Duodenal mucosa (tissue), 2 donors: ENCODE measurements around the gene TSNAX.
"Not testable (repeated sequence)": the region's sequence is repeated elsewhere in the genome, so short reads cannot be mapped to it uniquely, and the experiment has no call there.

Experiments used
- H3K27ac ChIP-seq: one replicate; pipeline ENCODE4 v1.7.0; 2013; ENCODE audit warnings: low read depth, low read length
- H3K27me3 ChIP-seq, 2 donors: one replicate each; pipeline ENCODE4 v1.7.0; 2013; ENCODE audit warnings: low read length in 2 of 2, control low read depth in 1 of 2; ENCODE audit not compliant: insufficient read depth in 2 of 2, control insufficient read depth in 1 of 2
- H3K36me3 ChIP-seq, 2 donors: one replicate each; pipeline ENCODE4 v1.7.0; 2013; ENCODE audit warnings: low read length in 2 of 2, control low read depth in 1 of 2; ENCODE audit not compliant: insufficient read depth in 2 of 2, control insufficient read depth in 1 of 2
- H3K4me1 ChIP-seq, 2 donors: one replicate each; pipeline ENCODE4 v1.7.0; 2013; ENCODE audit warnings: low read length in 2 of 2, control low read depth in 1 of 2; ENCODE audit not compliant: insufficient read depth in 2 of 2, control insufficient read depth in 1 of 2
- H3K4me3 ChIP-seq, 2 donors: one replicate each; pipeline ENCODE4 v1.7.0; 2013; ENCODE audit warnings: low read length in 2 of 2, low read depth in 1 of 2
- H3K9ac ChIP-seq, 2 donors: one replicate each; pipeline ENCODE4 v1.7.0; 2013; ENCODE audit warnings: low read length in 2 of 2, low read depth in 1 of 2
- H3K9me3 ChIP-seq, 2 donors: one replicate each; pipeline ENCODE4 v1.7.0; 2013; ENCODE audit warnings: low read length in 2 of 2, control low read depth in 1 of 2; ENCODE audit not compliant: control insufficient read depth in 1 of 2

Gene TSNAX

DNA sequence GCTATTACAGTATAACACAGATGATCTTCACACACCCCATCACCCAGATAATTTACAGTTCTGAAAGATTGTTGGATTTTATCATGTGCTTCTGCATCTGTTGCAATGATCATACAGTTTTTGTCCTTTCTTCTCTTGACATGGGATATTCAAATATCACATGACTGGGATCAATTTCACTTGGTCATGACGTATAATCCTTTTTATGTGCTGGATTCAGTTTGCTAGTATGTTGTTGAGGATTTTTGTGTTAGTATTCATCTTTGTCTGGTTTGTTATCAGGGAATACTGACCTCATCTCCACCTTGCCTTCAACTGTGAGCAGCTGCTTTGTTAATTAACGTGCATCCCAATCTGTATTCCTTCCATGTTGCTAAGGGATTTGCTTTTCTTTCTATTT lies 53.4 kb downstream of the TSNAX start:
- Histone ChIP-seq H3K9ac (no peak overlapping the region), H3K36me3 (no peaks in the 10 kb centered on the region), H3K27ac (no peak overlapping the region), H3K27me3 (no peaks in the 10 kb centered on the region), H3K4me3 (no peak overlapping the region), H3K9me3 (no peaks in the 10 kb centered on the region), H3K4me1 (no peaks in the 10 kb centered on the region)

DNA sequence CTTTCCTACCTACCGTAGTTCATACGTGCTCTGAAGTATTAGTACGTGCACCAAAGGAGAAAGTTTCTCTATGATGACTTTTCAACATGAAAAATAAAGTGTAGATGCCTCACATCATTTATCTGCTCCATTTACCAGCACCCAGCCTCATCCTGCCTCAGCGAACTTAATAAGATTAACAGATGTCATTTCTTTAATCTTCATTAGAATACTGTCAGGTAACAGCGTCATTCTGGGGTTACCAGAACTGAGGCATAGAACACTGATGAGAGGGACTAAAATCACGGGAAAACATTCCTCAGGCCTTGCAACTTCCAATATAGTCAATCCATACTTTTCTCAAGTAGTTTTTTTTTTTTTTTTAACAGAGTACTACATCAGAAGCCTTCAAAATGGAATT lies 54.9 kb downstream of the TSNAX start:
- no peaks in the 10 kb centered on the region for H3K4me1 ChIP-seq
- no peaks in the 10 kb centered on the region for H3K27me3 ChIP-seq
- no peak overlapping the region for H3K27ac ChIP-seq
- H3K36me3 ChIP-seq = no peaks in the 10 kb centered on the region
- H3K9me3 ChIP-seq = no peaks in the 10 kb centered on the region
- no peak overlapping the region for H3K9ac ChIP-seq
- H3K4me3 ChIP-seq = no peak overlapping the region

DNA sequence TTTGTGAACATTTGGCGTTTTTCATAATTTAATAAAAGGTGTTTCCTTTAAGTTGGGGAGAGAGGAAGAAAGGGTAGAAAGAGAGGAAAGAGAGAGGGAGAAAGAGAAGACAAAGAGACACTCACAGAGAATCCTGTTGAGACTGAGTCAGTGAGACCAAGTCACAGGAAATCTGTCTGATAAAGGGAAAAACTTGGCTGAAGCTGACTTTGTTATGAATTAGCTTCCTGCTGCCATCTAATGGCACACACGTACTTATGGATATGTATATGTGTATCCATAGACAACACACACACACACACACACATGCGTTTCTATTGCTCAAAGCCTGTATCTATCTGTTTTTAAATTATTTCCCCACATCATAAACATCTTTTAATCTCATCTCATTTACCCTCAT lies 55.6 kb downstream of the TSNAX start:
- Histone ChIP-seq H3K4me1 (no peaks in the 10 kb centered on the region), H3K9ac (no peak overlapping the region), H3K36me3 (no peaks in the 10 kb centered on the region), H3K27ac (no peak overlapping the region), H3K4me3 (no peak overlapping the region), H3K9me3 (no peaks in the 10 kb centered on the region), H3K27me3 (no peaks in the 10 kb centered on the region)

DNA sequence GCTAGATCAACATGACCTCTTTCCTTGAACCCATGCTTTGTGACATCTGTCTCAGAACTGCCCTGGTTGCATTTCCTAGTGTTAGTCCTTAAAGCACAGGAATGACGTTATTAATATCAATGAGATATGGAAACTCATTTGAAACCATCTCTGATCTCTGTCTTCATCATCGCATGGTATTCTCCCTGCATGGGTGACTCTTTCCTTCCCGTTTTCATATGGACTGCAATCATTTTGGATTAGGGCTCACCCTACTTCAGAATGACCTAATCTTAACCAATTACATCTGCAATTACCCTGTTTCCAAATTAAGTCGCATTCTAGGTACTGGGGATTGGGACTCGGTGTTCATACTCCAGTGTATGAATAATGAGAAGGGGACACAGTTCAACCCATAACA lies 56.5 kb downstream of the TSNAX start:
- H3K9me3 ChIP-seq = no peaks in the 10 kb centered on the region
- no peaks in the 10 kb centered on the region for H3K36me3 ChIP-seq
- H3K27me3 ChIP-seq = no peaks in the 10 kb centered on the region
- no peak overlapping the region for H3K27ac ChIP-seq
- no peaks in the 10 kb centered on the region for H3K4me1 ChIP-seq
- no peak overlapping the region for H3K9ac ChIP-seq
- no peak overlapping the region for H3K4me3 ChIP-seq

DNA sequence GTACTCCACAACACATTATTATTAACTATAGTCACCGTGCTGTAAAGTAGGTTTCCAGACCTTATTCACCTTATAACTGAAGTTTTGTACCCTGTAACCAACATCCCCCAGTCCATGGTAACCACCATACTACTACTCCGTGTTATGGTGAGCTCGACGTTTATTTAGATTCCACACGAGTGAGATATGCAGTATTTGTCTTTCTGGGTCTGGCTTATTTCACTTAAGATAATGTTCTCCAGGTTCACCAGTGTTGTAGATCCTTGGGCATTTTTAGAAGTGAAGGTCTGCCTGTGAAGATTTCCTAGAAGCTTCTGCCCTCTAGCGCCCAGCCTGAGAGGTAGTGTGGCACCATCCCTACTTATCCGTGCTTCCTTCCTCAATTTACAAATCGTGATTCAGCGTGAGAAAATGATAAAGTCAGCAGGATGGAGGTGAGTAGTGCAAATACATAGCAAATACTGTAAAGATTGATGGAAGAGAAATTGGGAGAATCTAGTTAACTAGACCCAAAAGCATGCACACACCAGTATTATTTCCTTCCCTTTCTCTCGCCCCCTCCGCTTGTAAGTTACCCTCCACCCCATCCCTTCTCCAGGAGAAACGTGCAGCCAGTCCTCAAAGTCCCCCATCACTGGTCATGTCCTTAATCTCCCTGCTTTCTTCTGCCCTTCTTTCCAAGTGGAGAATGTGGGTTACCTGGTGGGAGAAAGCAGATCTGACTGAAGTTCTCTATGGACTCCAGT lies 62.2 kb downstream of the TSNAX start:
- Histone ChIP-seq H3K36me3 (no peaks in the 10 kb centered on the region), H3K9ac (no peak overlapping the region), H3K9me3 (no peaks in the 10 kb centered on the region), H3K27me3 (no peaks in the 10 kb centered on the region), H3K4me1 (no peaks in the 10 kb centered on the region), H3K4me3 (no peak overlapping the region), H3K27ac (no peak overlapping the region)

DNA sequence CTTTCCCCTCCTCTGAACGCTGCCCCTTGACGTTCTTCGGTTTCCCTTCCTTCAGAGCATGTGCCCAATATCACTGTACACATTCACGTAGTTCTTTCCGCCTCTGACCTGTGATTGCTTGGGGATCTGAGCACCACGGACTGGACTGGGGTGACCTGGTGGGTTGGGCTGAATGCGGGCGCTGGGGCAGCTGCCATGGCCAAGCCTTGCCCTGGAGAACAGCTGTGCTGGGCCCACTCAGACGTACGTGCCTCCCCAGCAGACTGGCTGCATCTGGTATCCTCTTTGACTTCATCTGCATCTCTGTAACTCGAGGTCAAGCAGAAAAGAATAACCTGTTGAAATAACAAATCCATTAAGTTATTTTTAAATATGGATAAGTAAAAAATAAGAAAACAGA lies 63.0 kb downstream of the TSNAX start:
- H3K4me3 ChIP-seq = no peak overlapping the region
- no peaks in the 10 kb centered on the region for H3K27me3 ChIP-seq
- no peak overlapping the region for H3K27ac ChIP-seq
- no peaks in the 10 kb centered on the region for H3K9me3 ChIP-seq
- H3K9ac ChIP-seq = no peak overlapping the region
- no peaks in the 10 kb centered on the region for H3K4me1 ChIP-seq
- no peaks in the 10 kb centered on the region for H3K36me3 ChIP-seq

DNA sequence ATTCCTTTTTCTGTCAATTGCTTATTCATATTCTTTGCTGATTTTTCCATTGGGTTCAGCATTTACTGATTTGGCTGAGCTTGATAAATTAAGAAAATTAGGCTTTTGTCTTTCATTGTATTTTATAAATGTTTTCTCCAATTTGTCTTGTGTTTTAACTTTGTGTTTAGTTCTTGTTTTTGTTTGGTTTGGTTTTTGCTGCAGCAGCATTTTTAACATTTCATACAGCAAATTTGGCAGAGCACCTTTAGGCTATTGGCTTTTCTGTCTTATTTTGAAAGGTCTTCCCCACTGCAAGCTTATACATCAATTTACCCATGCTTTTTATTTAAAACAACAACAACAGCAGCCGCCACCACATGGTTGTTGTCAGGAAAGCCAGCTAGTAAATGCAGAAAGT lies 64.3 kb downstream of the TSNAX start:
- H3K4me3 ChIP-seq = no peak overlapping the region
- H3K9me3 ChIP-seq = no peaks in the 10 kb centered on the region
- no peaks in the 10 kb centered on the region for H3K27me3 ChIP-seq
- no peaks in the 10 kb centered on the region for H3K36me3 ChIP-seq
- no peaks in the 10 kb centered on the region for H3K4me1 ChIP-seq
- H3K27ac ChIP-seq = no peak overlapping the region
- H3K9ac ChIP-seq = no peak overlapping the region

DNA sequence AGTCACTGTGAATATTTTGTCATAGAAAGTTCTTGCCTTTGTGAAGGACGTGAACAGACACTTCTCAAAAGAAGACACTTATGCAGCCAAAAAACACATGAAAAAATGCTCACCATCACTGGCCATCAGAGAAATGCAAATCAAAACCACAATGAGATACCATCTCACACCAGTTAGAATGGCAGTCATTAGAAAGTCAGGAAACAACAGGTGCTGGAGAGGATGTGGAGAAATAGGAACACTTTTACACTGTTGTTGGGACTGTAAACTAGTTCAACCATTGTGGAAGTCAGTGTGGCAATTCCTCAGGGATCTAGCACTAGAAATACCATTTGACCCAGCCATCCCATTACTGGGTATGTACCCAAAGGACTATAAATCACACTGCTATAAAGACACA lies 64.8 kb downstream of the TSNAX start:
- H3K4me3 ChIP-seq, H3K36me3 ChIP-seq, H3K27ac ChIP-seq, H3K4me1 ChIP-seq, H3K9ac ChIP-seq, H3K9me3 ChIP-seq, H3K27me3 ChIP-seq: not testable (repeated sequence)

DNA sequence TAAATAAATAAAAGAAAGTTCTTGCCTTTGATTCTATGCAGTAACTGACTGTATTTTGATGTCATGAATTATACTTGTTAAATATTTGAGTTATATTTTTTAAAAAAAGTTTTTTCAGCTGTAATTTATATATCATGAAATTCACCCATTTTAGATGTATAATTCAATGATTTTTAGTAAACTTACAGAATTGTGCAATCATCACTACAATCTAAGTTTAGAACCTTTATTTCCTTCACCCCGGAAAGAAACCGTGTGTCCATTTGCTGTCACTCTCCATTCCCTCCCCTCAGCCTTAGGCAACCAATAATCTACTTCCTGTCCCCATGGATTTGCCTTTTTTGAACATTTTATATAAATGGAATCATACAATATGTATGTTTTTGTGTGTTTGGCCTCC lies 65.7 kb downstream of the TSNAX start:
- Histone ChIP-seq H3K27me3 (no peaks in the 10 kb centered on the region), H3K4me3 (no peak overlapping the region), H3K9me3 (no peaks in the 10 kb centered on the region), H3K9ac (no peak overlapping the region), H3K27ac (no peak overlapping the region), H3K4me1 (no peaks in the 10 kb centered on the region), H3K36me3 (no peaks in the 10 kb centered on the region)

DNA sequence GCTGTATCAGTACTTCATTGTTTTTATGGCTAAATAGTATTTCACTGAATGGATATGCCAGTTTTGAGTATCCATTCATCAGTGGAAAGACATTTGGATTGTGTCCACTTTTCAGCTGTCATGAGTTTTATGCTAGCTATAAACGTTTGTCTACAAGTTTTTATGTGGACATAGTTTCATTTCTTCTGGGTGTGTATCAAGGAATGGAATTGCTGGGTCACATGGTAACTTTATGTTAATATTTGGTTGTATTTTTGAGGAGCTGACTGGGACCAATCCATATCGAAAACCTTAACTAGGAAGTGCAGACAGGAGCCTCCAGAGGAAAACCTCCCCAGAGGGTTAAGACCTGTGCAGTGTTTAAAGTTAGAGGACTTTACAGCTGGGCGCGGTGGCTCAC lies 66.3 kb downstream of the TSNAX start:
- Histone ChIP-seq H3K27ac (no peak overlapping the region), H3K4me1 (no peaks in the 10 kb centered on the region), H3K36me3 (no peaks in the 10 kb centered on the region), H3K9me3 (no peaks in the 10 kb centered on the region), H3K4me3 (no peak overlapping the region), H3K9ac (no peak overlapping the region), H3K27me3 (no peaks in the 10 kb centered on the region)

DNA sequence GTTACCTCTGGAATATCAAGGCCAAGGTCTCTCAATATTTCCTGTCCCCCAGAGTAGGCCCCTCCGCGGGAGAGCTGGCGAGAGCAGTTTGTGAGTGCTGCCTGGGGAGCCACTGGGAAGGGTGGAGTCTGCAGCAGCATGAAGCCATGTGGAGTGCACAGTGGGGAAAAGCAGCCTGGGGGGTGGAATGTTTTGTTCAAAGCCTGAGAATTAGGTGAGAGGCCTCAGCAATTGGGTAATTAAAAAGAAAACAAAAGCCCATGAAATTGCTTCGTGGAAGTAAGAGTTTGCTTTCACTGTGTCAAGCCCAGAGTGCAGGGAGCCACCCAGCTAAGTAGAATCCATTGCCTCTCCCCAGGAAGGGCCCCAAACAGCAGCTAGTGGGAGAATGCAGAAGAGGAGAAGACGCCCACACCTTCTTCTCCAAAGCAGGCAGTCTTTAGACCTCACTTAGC lies 67.9 kb downstream of the TSNAX start:
- H3K4me1 ChIP-seq = no peaks in the 10 kb centered on the region
- no peaks in the 10 kb centered on the region for H3K36me3 ChIP-seq
- H3K9ac ChIP-seq = no peak overlapping the region
- no peak overlapping the region for H3K4me3 ChIP-seq
- H3K9me3 ChIP-seq = no peaks in the 10 kb centered on the region
- no peak overlapping the region for H3K27ac ChIP-seq
- H3K27me3 ChIP-seq = no peaks in the 10 kb centered on the region
